ENCODE data around the gene AFF1. TPM values are rescaled to one million over a fixed set of nuclear protein-coding genes. Genes with fewer than 3 reads are reported as not detected.

Gene AFF1
- total RNA-seq, 2 donors from 2014 or later = 42.8 to 57.0 TPM

DNA sequence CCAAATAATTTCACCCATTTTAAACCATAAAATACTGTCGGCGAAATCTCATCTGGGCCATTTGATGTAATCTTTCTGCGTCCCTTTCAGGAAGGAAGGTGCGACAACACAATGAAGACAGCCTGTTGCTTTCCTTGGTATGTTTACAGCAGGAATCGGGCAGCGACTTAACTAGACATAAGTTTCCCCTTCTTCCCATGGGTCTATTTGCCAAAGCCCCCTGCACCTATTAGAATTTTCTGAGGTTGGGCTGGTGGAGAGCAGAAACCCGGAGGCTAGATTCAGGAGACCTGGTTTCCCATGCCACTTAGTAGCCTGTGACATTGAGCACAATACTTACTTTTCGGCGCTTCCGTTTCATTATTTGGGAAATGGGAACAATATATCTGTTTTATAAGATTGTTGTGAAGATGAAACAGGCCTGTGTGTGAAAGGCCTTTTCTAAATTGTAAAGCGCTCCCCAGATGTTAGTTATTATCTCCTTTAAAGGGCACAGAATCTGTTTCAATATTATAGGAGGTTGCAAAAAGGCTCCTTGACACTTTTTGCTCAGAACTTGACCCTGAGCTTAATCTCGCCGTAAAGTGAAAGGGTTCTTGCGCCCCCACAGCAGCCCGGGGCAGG lies 552 bp upstream of the AFF1 start:
- peak overlapping the region; percentile 6 to 23 for H3K4me3 ChIP-seq
- no peak for ATAC-seq
- no peaks in the 10 kb centered on the region for H3K27me3 ChIP-seq
- H3K9me3 ChIP-seq = no peaks in the 10 kb centered on the region
- intact Hi-C loops (cut with DNase I) = no loop called here
- H3K4me1 ChIP-seq = peaks cover 43% of the 10 kb centered on the region
- H3K27ac ChIP-seq = peak overlapping the region; percentile 94 to 99 (median 96)
- DNase-seq = no peak
- WGBS, 2 donors = 3 to 9% methylated on average over 11 to 15 of the region's 15 CpGs
- H3K36me3 ChIP-seq (replicated peaks in 1 of 2; ENCODE audit: insufficient read depth in 1 of 2, low read depth in 2 of 2) = no peaks in the 10 kb centered on the region
- TF ChIP-seq, protein P1, sequence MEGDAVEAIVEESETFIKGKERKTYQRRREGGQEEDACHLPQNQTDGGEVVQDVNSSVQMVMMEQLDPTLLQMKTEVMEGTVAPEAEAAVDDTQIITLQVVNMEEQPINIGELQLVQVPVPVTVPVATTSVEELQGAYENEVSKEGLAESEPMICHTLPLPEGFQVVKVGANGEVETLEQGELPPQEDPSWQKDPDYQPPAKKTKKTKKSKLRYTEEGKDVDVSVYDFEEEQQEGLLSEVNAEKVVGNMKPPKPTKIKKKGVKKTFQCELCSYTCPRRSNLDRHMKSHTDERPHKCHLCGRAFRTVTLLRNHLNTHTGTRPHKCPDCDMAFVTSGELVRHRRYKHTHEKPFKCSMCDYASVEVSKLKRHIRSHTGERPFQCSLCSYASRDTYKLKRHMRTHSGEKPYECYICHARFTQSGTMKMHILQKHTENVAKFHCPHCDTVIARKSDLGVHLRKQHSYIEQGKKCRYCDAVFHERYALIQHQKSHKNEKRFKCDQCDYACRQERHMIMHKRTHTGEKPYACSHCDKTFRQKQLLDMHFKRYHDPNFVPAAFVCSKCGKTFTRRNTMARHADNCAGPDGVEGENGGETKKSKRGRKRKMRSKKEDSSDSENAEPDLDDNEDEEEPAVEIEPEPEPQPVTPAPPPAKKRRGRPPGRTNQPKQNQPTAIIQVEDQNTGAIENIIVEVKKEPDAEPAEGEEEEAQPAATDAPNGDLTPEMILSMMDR (IDR thresholded peaks at IDR 0.05) = no peak
- peak in 1 of 3 donors; percentile 60 for TF ChIP-seq POLR2A (IDR thresholded peaks at IDR 0.05)

DNA sequence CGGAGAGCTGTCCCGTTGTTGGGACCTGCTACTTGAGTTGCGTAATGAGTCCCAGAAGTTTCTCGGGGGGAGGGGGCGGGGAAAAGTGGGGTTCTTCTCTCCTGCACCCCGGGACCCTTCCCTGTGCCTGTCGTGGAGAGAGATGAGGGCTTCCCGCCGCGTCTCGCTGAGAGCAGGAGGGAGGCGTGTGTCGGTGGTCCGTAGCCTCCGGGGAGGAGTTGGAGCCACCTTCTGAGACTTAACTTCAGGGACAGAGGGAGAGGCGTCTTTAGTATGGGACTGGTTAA lies 698 bp downstream of the AFF1 start:
- ATAC-seq (no peak), DNase-seq (no peak)
- intact Hi-C loops (cut with DNase I) = no loop called here
- 0 to 1% methylated on average over 11 to 16 of the region's 16 CpGs for WGBS, 2 donors
- TF ChIP-seq POLR2A (IDR thresholded peaks at IDR 0.05) = no peak
- TF ChIP-seq, protein P1 (IDR thresholded peaks at IDR 0.05) = no peak
- Histone ChIP-seq H3K27me3 (no peaks in the 10 kb centered on the region), H3K4me3 (peak overlapping the region; percentile 54 to 77), H3K9me3 (no peaks in the 10 kb centered on the region), H3K4me1 (peaks cover 56% of the 10 kb centered on the region), H3K36me3 (replicated peaks in 1 of 2; ENCODE audit: insufficient read depth in 1 of 2, low read depth in 2 of 2) (no peaks in the 10 kb centered on the region), H3K27ac (peak overlapping the region; percentile 94 to 99 (median 96))

DNA sequence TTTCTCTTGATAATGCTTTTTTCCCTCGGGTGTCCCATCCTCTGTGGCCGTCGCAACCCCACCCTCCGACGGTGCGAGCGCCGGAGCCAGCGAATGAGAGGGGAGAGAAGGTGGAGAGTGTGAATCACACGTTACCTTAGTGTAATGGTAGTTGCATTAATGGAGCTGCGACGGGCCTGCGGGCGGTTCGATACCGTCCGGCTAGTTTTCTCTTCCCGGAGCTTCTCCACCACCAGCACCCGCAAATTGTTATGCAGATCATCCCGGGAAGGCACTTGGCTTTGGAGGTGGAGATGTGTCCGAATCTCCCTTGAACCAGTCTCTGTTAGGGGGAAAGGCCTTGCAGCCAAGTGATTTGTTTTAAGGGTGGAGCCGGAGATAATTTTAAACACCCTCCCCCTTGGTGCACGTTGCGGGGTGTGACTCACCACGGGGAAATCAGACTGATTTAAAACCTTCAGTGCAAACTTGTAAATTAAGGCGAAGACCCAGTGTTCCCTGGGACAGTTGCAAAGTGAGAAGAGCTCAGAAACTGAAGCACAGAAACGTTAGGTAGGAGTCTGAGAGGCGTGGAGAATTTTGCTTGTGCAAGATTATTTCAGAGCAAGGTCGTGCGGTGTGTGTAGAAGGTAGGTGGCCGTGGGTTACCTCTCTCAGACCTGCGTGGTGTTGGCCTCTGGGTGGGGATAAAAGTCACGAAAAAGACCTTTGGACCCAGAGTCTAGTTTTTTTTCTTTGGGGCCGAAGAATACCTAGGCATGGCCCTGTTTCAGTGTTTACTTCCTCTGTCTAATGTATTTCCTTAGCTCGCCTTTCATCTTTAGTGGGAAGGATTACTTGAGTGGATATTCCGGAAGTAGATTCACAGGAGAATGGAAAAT lies 1.3 kb downstream of the AFF1 start:
- TF ChIP-seq POLR2A (IDR thresholded peaks at IDR 0.05) = peak in 2 of 3 donors; percentile 67 to 68
- TF ChIP-seq, protein P1 (IDR thresholded peaks at IDR 0.05) = peak in 1 of 7 experiments; percentile 15
- WGBS, 2 donors = 1 to 2% methylated on average over 36 of the region's 36 CpGs
- Histone ChIP-seq H3K4me3 (peak overlapping the region; percentile 54 to 77), H3K27ac (peak overlapping the region; percentile 94 to 99 (median 96)), H3K27me3 (no peaks in the 10 kb centered on the region), H3K36me3 (replicated peaks in 1 of 2; ENCODE audit: insufficient read depth in 1 of 2, low read depth in 2 of 2) (no peaks in the 10 kb centered on the region), H3K9me3 (no peaks in the 10 kb centered on the region), H3K4me1 (peaks cover 62% of the 10 kb centered on the region)
- DNase-seq = peak; percentile 69 to 79 (median 72)
- peak; percentile 39 for ATAC-seq
- intact Hi-C loops (cut with DNase I) = no loop called here

DNA sequence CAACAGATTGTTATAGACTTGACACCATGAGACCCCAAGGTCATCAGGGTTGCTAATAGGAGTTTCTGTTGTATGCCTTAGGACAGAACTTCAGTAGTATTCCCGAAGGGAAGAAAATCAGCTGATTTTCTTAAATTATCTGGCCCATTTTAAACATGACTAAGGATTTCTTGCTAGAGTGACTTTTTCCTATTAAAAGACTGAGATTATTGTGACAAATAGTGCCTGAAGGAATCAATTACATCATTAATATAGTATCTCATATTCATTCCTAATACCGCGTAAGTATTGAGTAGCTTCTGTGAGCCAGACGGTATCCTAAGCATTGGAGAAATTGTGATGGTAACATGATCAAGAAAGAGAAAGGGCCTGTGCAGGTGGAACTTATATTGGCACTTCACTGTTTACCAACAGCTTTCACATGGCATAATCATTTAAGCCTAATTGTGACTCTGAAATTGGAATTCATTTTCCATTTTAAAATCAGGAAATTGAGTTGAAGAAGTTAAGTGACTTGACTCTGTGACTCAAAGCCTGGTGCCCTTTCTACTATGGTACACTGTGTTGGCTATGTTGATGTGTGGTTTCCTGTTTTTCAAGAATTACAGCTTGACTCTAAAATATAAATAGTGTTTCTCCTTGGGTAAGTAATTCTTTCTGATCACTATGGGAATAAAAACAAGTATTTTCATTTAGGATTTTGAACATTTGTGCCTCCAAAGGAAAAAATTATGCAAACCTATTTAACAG lies 4.1 kb downstream of the AFF1 start:
- H3K4me3 ChIP-seq = no peak overlapping the region
- no peaks in the 10 kb centered on the region for H3K9me3 ChIP-seq
- peak overlapping the region; percentile 59 to 99 (median 74) for H3K27ac ChIP-seq
- H3K36me3 ChIP-seq (replicated peaks in 1 of 2; ENCODE audit: insufficient read depth in 1 of 2, low read depth in 2 of 2) = no peaks in the 10 kb centered on the region
- DNase-seq (peak in 1 of 4 donors; percentile 15), ATAC-seq (no peak)
- 32% methylated on average over 4 of the region's 4 CpGs for WGBS, 2 donors
- TF ChIP-seq, protein P1 (IDR thresholded peaks at IDR 0.05) = no peak
- TF ChIP-seq POLR2A (IDR thresholded peaks at IDR 0.05) = no peak
- peaks cover 81% of the 10 kb centered on the region for H3K4me1 ChIP-seq
- H3K27me3 ChIP-seq = no peaks in the 10 kb centered on the region
- intact Hi-C loops (cut with DNase I) = no loop called here
